SK-N-MC (cell line): ENCODE measurements around the gene EGFL8.

ENCODE experiments used
- EZH2 ChIP-seq: fragments of 200-600 bp; sonication (generic); IDR thresholded peaks from one replicate; pipeline ENCODE4 v1.6.1; 2017; ENCODE audit warnings: antibody characterized with exemption
- FOXP2 ChIP-seq: optimal IDR thresholded peaks from 2 replicates; pipeline ENCODE3; 2011; ENCODE audit warnings: mild to moderate bottlenecking, moderate library complexity; ENCODE audit not compliant: insufficient read depth; ENCODE audit errors: extremely low read length, control extremely low read depth
- POLR2AphosphoS5 ChIP-seq: IDR thresholded peaks from 2 replicates; pipeline ENCODE4 v1.6.1; 2012; ENCODE audit warnings: mild to moderate bottlenecking, low read depth, low read length, borderline replicate concordance

DNA sequence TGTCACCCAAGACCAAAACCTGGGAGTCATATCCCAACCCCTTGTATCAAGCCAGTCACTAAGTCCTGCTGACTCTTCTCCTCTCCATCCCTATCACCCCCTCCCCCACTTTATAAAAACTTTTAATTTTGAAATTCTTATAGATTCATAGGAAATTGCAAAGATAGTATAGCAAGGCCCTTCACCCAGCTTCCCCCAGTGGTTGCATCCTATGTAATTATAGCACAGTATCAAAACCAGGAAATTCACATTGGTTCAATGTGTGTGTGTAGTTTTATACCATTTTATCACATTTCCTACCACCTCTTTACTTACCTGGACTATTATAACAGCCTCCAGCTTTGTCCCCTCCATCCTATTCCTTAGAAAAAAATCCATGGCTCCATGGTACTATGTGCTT lies 6.3 kb upstream of the EGFL8 start:
- no peak for TF ChIP-seq POLR2AphosphoS5
- no peak for TF ChIP-seq EZH2
- no peak for TF ChIP-seq FOXP2
